HG03469 (cell line): ENCODE measurements around the gene LRRC8E.
"Not testable (repeated sequence)": the region's sequence is repeated elsewhere in the genome, so short reads cannot be mapped to it uniquely, and the experiment has no call there.

ENCODE experiments used
- ATAC-seq: cut with Tn5 transposase; IDR thresholded peaks from one replicate; pipeline ENCODE4 v1.9.1; 2021; ENCODE audit warnings: mild to moderate bottlenecking, moderate library complexity, moderate number of reproducible peaks; ENCODE audit not compliant: unreplicated experiment

The LRRC8E gene

GRCh38 chr19:7883796-7884570 is 4.3 kb upstream of the LRRC8E start:
- ATAC-seq: no peak

GRCh38 chr19:7885818-7886217 is 2.5 kb upstream of the LRRC8E start:
- no peak for ATAC-seq

DNA sequence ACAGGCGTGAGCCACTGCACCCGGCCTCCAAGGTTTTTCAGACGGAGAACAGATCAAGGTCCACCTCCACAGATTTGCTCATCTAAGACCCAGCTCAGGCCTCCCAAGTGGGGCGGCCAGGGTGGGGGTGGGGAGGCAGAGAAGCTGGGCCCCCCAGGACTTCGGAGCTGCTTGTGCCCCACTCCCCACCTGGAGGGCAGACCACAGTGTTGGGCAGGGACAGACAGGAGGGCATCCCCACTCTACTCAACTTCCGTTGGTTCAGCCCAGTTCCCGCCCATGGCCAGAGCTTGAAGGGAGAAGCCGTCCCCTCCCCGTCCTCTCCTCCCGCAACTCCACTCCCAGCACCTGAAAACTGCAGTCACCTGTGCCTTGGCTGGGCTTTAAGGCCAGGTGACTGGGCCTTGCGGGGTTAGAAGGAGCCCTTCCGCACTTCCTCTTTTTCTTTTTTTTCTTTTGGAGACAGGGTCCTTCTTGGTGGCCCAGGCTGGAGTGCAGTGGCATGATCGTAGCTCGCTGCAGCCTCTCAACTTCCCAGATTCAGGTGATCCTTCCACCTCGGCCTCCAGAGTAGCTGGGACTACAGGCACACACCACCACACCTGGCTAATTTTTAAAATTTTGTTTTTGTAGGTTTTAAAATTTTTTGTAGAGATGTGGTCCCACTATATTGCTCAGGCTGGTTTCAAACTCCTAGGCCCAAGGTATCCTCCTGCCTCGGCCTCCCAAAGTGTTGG is 734 bp upstream of the LRRC8E start:
- no peak for ATAC-seq

DNA sequence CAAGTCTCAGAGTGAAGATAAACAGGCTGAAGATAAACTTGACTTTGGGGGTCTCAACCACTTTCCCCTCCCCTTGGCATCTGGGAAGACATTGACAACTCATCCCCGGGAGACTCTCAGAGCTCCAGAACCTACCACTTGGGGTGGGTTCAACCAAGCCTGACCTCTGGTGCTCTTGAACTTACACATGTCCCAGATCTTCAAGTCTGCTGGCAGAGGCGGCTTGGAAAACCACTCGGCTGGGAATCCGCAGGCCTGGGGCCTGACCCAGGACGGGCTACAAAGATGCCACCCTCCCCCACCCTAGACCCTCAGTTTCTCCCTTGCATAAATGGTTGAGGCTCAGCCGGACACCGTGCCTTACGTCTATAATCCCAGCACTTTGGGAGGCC is 512 bp downstream of the LRRC8E start:
- no peak for ATAC-seq

DNA sequence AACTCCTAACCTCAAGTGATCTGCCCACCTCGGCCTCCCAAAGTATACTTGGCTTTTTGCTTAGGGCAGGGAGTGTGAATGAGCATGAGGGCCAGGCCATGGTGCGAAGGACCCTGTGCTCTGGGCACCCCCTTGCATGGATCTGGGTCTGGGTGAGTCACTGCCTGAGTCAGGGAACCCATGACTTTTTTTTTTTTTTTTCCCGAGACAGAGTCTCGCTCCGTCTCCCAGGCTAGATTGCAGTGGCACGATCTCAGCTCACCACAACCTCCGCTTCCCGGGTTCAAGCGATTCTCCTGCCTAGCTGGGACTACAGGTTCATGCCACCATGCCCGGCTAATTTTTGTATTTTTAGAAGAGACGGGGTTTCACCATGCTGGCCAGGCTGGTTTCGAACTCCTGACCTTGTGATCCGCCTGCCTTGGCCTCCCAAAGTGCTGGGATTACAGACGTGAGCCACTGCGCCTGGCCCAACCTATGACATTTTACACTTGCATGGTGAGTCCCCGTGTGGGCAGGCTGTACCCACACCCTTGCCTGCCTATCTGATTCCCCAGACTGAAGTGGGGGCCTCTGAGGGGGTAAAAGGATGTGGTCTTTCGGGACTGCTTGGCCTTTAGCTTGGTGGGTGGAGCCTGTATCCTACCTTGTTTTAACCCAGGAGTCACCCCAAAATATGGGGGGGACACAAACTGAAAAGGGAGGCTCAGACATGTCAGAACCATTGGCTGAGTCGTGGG is 5.2 kb downstream of the LRRC8E start:
- ATAC-seq: not testable (repeated sequence)

DNA sequence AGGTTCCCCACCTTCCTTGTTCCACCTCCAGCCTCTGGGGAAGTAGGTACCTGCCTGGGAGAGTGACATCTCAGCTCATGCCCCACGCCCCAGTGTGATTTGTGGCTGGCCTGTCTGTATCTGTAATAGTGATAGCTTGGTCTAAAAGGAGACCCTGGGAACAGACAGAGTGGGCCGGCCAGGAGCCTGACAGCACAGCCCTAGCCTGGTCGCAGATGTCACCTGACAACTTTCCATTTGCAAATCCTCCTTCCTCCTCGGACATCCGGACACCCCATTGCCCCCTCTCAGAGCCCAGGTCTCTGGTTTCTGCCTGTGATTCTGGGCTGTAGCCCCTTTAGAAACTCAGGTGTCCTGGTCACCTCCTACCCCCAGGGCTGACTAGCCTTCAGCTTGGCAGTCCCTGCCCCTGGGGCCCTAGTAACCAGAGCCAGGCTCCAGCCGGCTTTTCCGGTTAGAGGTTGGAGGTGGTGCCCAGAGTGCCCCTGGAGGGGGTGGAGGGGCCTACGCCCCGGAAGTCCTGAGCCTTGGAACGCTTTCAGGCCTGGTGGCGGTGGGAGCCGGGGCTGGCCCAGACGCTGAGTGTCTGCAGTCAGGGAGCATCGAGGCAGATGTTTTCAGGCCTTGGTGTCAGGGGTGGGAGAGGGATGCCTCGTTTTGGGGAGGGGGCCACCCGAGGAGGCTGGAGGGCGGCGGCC is 6.5 kb downstream of the LRRC8E start:
- ATAC-seq: no peak

GRCh38 chr19:7895565-7895964 is 7.3 kb downstream of the LRRC8E start:
- ATAC-seq: no peak

DNA sequence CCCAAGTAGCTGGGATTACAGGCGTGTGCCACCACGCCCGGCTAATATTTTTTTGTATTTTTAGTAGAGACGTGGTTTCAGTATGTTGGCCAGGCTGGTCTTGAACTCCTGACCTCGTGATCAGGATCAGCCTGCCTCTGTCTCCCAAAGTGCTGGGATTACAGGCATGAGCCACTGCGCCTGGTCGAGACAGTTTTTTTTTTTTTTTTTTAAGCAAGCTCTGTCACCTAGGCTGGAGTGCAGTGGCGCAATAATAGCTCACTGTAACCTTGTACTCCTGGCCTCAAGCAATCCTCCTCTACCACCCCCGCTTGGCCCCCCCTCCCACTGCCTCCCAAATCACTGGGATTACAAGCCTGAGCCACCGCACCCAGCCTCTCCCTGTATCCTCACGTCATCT is 9.0 kb downstream of the LRRC8E start:
- ATAC-seq: no peak

DNA sequence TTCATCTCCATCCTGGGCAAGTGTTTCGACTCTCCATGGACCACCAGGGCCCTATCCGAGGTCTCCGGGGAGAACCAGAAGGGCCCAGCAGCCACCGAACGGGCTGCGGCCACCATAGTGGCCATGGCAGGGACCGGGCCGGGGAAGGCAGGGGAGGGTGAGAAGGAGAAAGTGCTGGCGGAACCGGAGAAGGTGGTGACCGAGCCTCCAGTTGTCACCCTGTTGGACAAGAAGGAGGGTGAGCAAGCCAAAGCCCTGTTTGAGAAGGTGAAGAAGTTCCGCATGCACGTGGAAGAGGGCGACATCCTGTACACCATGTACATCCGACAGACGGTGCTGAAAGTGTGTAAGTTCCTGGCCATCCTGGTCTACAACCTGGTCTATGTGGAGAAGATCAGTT is 10.7 kb downstream of the LRRC8E start:
- ATAC-seq: no peak

GRCh38 chr19:7899751-7900378 is 11.6 kb downstream of the LRRC8E start:
- no peak for ATAC-seq

GRCh38 chr19:7900401-7900870 is 12.1 kb downstream of the LRRC8E start:
- no peak for ATAC-seq

DNA sequence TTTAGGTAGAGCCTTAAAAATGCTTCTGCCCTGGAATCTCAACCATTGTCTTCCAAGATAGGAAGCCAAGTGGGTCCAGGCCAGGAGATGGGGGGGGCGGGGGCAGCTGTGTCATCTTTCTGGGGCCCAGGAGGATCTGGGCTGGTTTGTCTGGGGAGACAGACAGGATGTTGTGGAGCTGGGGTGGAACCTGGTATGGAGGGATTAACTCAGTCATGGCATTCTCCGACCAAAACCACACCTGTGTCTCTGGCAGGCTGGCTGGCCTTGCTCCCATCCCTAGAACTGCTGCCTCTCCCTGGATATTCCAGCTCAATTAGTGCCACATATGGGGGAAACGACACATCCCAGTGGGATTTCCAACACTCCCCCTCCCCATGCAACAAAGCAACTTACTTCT is 12.6 kb downstream of the LRRC8E start:
- ATAC-seq: no peak

DNA sequence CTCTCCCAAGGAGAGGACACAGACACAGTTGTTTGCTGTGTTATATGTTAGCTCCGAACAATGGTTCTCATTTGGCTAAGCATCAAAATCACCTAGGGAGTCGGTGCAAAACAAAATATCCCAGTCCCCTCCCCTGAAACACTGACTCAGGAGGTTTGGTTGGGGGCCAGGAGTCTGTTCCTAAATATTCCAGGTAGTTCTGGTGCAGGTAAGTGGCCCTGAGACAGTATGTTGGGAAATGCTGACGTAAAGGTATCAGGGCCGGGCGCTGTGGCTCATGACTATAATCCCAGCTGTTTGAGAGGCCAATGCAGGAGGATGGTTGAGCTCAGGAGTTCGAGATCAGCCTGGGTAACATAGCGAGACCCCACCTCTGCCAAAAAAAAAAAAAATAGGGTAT is 13.0 kb downstream of the LRRC8E start:
- ATAC-seq: no peak

GRCh38 chr19:7902796-7903243 is 14.5 kb downstream of the LRRC8E start:
- no peak for ATAC-seq

- peak; percentile 76 for ATAC-seq
Observed at GRCh38 chr19:7903244-7904073, 15.1 kb downstream of the LRRC8E start, which contains the start of gene MAP2K7. MAP2K7 (plus strand) TSS chr19:7903877; CDS start chr19:7903945, 68 bp downstream.

- ATAC-seq: peak; percentile 9
Observed at GRCh38 chr19:7904074-7905020, 16.0 kb downstream of the LRRC8E start.

GRCh38 chr19:7905268-7905667 is 17.0 kb downstream of the LRRC8E start:
- no peak for ATAC-seq

- no peak for ATAC-seq
Observed at GRCh38 chr19:7905859-7906258, 17.5 kb downstream of the LRRC8E start.
